Natural killer cell treated with Interleukin-12 subunit alpha and Interleukin-12 subunit beta and Interleukin-15 and Interleukin-18, amount 100 ng/mL, for 72 hours (primary cell): Measurements from ENCODE around the gene LCLAT1. TPM values are rescaled to one million over a fixed set of nuclear protein-coding genes. Genes with fewer than 3 reads are reported as not detected.

ENCODE experiments used
- ATAC-seq, 2 donors: fragments of 150-1000 bp; cut with Tn5 transposase in 1 of 2; sonication (Bioruptor Pico), chemical (Tn5 transposase) in 1 of 2; 2 replicates each; pipeline ENCODE4 v1.10.0; 2021
- DNase-seq: peaks from one replicate; pipeline ENCODE4 v3.0.0; 2022; ENCODE audit warnings: low spot score
- H3K27ac Mint-ChIP-seq, 2 donors: 1 replicate in 1 of 2; 2 replicates in 1 of 2; pipeline ENCODE4 v1.8.0; 2022; ENCODE audit warnings: mixed read lengths in 2 of 2, mild to moderate bottlenecking in 1 of 2, moderate library complexity in 1 of 2
- H3K27me3 Mint-ChIP-seq, 2 donors: 1 replicate in 1 of 2; 2 replicates in 1 of 2; pipeline ENCODE4 v1.8.0; 2022; ENCODE audit warnings: mixed read lengths in 2 of 2
- H3K36me3 Mint-ChIP-seq: one replicate; pipeline ENCODE4 v1.8.0; 2022; ENCODE audit warnings: mixed read lengths
- H3K4me1 Mint-ChIP-seq, 2 donors: 1 replicate in 1 of 2; 2 replicates in 1 of 2; pipeline ENCODE4 v1.8.0; 2022; ENCODE audit warnings: low read depth in 2 of 2, mixed read lengths in 2 of 2, mild to moderate bottlenecking in 1 of 2
- H3K4me3 Mint-ChIP-seq: one replicate; pipeline ENCODE4 v1.8.0; 2022; ENCODE audit warnings: mixed read lengths
- H3K9me3 Mint-ChIP-seq: 2 replicates; pipeline ENCODE4 v1.8.0; 2022; ENCODE audit warnings: mixed read lengths
- total RNA-seq, 2 donors: library from RNA; stranded (reverse); gene quantifications; one replicate each; pipeline ENCODE4 v1.2.3, GENCODE V29; 2022

LCLAT1 gene
- 10 to 100 TPM; 25.5 to 33.1 TPM for total RNA-seq

DNA sequence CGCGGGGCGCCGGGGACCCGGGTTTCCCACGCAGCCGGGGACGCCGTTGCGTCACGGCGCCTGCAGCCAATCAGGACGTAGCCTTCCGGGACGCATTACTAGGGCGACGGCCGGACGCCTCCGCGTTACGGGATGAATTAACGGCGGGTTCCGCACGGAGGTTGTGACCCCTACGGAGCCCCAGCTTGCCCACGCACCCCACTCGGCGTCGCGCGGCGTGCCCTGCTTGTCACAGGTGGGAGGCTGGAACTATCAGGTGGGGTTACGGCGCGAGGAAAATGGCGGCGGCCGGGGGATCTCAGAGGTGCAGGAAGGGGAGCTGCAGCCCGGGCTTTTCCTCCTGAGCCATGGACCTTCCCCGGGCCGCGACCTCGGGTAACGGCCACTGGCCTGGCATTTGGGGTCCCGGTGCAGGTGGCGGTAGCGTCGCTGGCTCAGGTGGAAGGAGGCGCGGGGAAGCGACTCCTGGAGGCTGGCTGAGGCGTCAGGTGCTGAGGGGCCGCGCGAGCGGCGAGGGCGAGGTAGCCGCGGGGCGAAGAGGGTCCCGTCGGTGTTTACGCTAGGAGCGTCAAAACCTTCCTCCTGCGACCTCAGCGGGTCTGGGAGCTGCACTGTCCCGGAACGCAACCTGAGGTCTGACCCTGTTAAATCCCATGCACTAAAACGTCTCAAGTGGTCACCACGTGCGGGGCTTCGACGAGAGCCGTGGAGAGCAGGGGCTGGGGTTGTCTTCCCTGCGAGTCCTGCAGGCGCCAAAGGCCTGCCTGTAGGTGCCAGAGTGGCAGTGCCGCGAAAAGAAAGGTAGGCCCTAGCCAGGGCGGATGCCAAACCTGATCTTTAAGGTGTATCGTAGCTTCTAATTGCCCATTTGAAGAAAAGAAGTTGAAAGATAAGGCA, at the start of gene LCLAT1:
TSS of gene LCLAT1 (plus strand) at position 98 of the 897 bp plus-strand sequence. CDS start 78,345 bp downstream, outside the sequence.
- H3K4me3 Mint-ChIP-seq, result peak within 1 kb of the TSS; percentile 95
- H3K27ac Mint-ChIP-seq, result peak within 1 kb of the TSS; percentile 89 to 97
- no peaks in the 10 kb centered on the region for H3K9me3 Mint-ChIP-seq
- H3K4me1 Mint-ChIP-seq, result peaks cover 35 to 47% of the 10 kb centered on the region in 2 donors
- H3K36me3 Mint-ChIP-seq, result peaks cover 6% of the 10 kb centered on the region
- ATAC-seq (peak; percentile 95 to 97), DNase-seq (peak; percentile 91)
- no peaks in the 10 kb centered on the region for H3K27me3 Mint-ChIP-seq

DNA sequence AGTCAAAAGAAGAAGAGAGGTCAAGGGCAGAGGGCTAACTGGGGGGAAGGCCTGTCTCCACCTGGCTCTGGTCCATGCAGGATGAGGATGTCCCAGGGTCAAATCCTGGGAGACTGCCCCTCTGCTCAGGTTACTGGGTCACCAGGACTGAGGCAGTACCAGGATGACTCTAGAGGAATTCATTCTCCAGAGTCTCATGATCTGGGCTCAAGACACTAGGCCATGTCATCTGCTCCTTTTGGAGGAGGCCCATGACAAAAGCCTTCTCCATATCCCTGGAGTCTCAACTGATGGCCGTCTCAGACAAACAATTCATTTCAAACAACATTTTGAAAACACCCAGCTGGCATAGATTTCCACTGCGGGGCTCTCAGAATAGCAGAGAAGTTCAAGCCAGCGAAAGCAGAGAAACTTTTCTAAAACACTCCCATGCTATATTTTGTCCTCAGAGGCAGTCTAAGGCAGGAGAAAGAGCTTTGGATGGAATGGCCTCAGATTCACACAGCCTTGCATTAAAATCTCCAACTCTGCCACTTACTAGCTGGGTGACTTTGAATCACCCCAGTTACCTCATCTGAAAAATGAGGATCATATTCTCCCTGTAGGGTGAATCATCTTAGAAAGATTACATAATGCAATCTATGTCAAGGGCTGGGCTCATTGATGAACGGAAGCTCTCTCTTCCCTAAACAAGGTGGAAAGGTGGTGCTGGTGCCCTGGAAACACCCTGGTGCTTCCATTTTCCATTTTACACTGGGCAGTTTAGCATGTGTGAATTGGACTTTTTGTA, 48.8 kb upstream of the LCLAT1 start:
- Mint-ChIP-seq H3K4me3 (no peak overlapping the region), H3K36me3 (no peaks in the 10 kb centered on the region), H3K27me3 (peaks cover 0 to 2% of the 10 kb centered on the region in 2 donors), H3K4me1 (peaks cover 0 to 6% of the 10 kb centered on the region in 2 donors), H3K27ac (peak overlapping the region in 1 of 2 donors; percentile 18), H3K9me3 (peaks cover 2% of the 10 kb centered on the region)
- DNase-seq (no peak), ATAC-seq (no peak)

DNA sequence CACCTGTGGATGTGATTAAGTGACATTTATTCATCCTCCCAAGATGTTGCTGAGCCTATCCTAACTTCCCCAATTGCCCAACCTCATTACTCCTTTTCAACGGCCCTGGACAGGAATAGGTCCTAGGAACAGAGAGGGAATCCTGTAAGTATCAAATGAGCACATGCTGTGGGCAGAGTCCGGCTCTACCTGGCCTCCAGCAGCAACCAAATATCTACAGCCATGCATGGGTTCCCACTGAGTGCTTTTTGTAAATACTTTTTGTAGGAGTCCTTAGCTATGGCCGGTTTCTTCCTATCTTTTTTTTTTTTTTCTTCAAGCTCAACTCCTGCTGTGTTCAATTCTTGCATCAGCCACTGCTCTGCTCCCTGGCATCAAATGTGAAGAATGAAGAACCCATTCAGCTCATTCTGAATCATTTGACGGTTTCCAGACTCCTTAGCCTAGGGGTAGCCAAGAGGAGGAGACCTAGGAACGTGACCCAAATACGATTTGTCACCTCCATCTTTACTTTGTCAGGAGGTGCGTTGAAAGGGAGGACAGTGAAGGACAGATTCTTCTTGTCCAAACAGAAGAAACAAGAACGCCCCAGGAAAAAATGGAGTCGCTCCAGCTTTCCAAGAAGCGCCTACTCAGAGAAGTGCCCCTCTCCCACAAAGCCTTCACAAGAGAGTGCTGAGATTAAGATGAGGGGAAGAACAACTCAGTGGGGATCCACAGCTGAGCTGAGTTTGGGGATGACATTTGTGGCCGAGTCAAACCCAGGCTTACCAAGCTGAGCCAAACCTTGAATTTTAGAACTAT, 46.7 kb upstream of the LCLAT1 start:
- Mint-ChIP-seq H3K36me3 (no peaks in the 10 kb centered on the region), H3K4me1 (peaks cover 3 to 12% of the 10 kb centered on the region in 2 donors), H3K27ac (peak overlapping the region in 1 of 2 donors; percentile 77), H3K4me3 (no peak overlapping the region), H3K27me3 (peaks cover 0 to 2% of the 10 kb centered on the region in 2 donors), H3K9me3 (peaks cover 4% of the 10 kb centered on the region)
- no peak for DNase-seq
- ATAC-seq, result no peak

DNA sequence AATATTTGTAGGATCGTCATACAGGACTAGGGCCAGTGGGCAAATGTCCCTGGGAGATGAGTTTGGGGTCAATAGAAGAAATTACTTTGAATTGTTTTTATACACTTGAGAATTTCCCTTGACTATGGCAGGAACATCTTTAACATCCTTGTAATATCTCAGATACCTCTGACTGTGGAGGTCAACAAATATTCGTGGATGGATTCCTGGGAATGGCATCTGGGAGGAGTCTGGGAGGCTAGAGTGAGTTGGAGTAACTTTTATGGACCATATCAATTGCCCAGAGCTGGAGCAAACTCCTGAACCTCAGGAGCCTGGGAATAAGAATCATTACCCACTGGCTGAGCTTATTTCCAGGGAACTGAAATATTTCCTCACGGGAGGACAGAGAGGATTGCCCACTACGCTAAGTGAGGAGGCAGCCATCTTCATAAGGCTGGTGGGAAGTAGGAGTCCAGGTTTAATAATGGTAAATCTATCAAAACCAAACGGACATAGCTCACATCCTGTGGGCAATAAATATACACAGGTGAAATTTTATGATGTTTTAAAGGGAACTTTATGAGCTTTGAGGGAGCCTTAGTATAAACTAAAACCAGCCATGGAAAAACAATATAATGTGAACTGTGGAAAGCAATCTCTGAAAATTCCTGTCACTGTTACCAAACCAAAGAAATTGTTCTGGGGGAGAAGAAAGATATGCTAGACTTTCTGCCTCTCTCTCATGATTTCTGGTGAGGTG, 44.4 kb upstream of the LCLAT1 start:
- Mint-ChIP-seq H3K4me3 (no peak overlapping the region), H3K27me3 (peaks cover 0 to 2% of the 10 kb centered on the region in 2 donors), H3K27ac (no peak overlapping the region), H3K4me1 (peaks cover 6 to 22% of the 10 kb centered on the region in 2 donors), H3K9me3 (peaks cover 5% of the 10 kb centered on the region), H3K36me3 (no peaks in the 10 kb centered on the region)
- ATAC-seq, result no peak
- DNase-seq, result no peak

DNA sequence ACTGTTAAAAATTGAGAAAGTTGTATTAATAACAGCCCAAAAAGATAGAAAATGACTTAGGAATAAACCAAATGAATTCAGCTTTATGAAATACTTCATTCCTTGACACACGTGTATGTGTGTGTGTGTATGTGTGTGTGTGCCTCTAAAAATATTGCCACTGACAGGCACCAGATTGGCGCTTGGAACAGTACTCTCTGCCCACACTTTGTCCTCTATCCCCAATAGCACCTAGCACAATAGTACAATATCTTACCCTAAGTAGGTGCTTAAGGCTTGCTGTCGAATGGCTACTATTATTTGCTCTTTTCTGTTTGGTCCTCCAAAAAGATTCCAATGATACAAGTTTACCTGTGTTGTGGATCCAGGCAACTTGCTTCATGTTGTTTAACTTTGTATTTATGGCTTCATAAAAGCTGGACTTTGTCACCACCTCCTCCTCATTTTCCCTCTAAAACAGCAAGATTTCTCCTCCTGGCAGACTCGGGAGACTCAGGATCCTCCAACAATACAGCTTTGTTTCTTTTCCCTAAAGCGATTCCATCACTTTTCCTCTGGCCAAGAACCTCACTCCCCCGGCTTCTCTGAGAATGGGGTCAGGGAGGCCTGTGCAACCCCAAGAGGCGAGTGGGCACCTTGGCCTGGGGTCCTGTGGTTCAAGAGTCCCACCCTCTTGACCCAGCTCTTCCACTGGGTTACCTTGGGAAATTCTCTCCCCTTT, 43.3 kb upstream of the LCLAT1 start:
- no peak overlapping the region for H3K4me3 Mint-ChIP-seq
- DNase-seq (no peak), ATAC-seq (no peak)
- peaks cover 3% of the 10 kb centered on the region for H3K9me3 Mint-ChIP-seq
- peak overlapping the region in 1 of 2 donors; percentile 86 for H3K27ac Mint-ChIP-seq
- H3K4me1 Mint-ChIP-seq, result peaks cover 6 to 27% of the 10 kb centered on the region in 2 donors
- no peaks in the 10 kb centered on the region for H3K27me3 Mint-ChIP-seq
- H3K36me3 Mint-ChIP-seq, result no peaks in the 10 kb centered on the region

DNA sequence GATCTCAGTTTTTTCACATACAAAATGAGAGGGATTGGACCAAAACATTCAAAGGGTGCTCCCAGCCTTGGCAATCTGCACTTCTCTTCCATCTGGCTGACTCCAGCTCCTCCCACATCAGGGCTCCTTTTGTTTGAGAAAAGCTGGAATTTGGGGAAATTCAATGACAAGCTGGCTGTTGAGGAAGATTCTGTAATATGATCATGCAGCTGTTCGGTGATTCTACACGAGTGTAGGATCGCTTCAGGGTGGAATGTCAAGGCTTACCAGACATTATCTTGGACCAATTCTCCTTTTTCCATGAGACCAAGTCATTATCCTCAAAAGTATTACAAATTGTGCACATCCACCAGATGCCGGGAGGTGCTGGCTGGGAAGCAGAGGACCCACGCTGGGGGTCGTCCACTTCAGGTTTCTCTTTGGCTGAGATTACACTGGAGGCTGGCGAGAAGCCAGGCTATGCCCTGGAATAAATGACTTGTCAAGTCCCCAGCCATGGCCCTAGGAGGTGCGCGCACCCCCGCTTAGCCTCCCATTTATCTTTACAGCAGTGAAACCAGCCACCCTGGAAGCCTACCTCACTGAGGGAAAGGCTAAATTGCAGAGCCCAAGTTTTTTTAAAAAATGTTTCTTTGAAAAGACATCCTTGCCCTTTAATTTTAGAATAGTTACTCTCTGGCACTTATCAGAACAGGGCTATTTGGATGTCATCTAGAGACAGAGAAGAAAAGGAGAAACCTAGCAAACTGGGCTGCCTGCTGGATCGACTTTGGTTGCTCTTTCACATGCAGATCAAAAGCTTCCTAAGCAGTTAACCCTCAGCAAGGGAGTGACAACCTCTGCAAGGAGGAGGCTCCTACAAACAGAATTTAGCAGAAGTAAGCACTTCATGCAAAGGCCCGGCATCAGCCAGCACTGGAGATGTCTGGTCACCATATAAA, 42.5 kb upstream of the LCLAT1 start:
- Mint-ChIP-seq H3K4me3 (no peak overlapping the region), H3K9me3 (peaks cover 3% of the 10 kb centered on the region), H3K4me1 (peaks cover 9 to 29% of the 10 kb centered on the region in 2 donors), H3K36me3 (no peaks in the 10 kb centered on the region), H3K27me3 (no peaks in the 10 kb centered on the region), H3K27ac (peak overlapping the region; percentile 57 to 86)
- ATAC-seq (no peak), DNase-seq (no peak)

DNA sequence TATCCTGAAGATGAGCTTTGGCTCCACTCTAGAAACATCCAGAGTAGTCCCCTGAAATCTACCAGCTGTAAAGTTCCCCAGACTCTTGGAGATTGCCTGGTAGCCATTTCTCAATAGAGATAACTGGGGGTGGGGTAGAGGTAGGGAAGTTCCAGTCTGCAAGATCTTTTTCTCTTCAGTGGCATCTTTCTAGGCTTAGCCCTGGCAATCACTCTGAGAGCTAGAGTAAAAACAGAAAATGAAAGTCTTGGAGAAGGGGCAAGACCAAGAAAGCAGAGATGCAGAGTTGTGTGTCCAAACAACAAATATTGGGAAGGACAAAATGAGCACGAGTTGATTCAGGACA, 41.8 kb upstream of the LCLAT1 start:
- Mint-ChIP-seq H3K4me3 (peak overlapping the region; percentile 34), H3K27ac (peak overlapping the region; percentile 57 to 86), H3K9me3 (peaks cover 3% of the 10 kb centered on the region), H3K36me3 (no peaks in the 10 kb centered on the region), H3K27me3 (no peaks in the 10 kb centered on the region), H3K4me1 (peaks cover 16 to 33% of the 10 kb centered on the region in 2 donors)
- ATAC-seq (peak; percentile 31 to 84), DNase-seq (no peak)

DNA sequence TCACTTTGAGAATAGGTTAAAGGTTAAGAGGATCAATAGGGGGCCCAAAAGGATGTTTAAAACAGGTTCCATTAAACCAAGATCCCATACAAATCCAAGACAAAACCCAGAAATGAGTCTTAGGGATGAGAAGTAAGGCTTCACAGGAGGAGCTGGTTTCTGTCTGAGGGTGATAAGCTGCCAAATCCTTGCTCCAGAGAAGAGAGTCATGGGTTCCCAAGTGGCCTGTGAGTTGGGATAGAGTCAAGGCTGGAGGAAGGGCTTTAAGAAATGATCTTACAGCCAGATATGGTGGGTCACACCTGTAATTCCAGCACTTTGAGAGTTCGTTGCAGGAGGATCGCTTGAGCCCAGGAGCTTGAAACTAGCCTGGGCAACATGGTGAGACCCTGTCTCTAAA, 40.2 kb upstream of the LCLAT1 start:
- ATAC-seq (no peak), DNase-seq (no peak)
- no peaks in the 10 kb centered on the region for H3K27me3 Mint-ChIP-seq
- H3K9me3 Mint-ChIP-seq, result peaks cover 3% of the 10 kb centered on the region
- H3K4me1 Mint-ChIP-seq, result peaks cover 22 to 41% of the 10 kb centered on the region in 2 donors
- H3K36me3 Mint-ChIP-seq, result no peaks in the 10 kb centered on the region
- H3K27ac Mint-ChIP-seq, result peak overlapping the region in 1 of 2 donors; percentile 86
- H3K4me3 Mint-ChIP-seq, result no peak overlapping the region

DNA sequence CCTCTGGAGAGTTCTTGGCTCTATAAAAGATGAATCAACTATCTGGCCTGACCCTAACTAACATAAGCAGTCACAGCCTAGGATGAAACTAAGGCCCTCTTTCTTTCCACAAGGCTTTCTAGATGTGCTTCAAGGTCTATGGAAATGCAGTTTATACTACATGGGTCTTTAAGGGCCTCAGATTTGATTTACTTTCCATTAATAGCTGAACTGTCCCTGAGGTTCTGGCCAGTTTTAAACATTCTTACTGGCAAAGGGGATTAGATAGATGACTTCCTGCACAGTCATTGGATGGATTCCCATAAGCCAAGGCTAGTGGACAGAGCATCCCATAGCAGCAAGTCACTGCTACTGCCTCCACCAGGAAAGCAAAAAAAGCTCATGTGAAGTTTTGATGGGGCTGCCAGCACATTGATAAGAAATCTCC, 38.1 kb upstream of the LCLAT1 start:
- no peaks in the 10 kb centered on the region for H3K36me3 Mint-ChIP-seq
- H3K4me1 Mint-ChIP-seq, result peaks cover 22 to 34% of the 10 kb centered on the region in 2 donors
- H3K4me3 Mint-ChIP-seq, result no peak overlapping the region
- no peak for DNase-seq
- peaks cover 3% of the 10 kb centered on the region for H3K9me3 Mint-ChIP-seq
- peak overlapping the region in 1 of 2 donors; percentile 86 for H3K27ac Mint-ChIP-seq
- H3K27me3 Mint-ChIP-seq, result no peaks in the 10 kb centered on the region
- ATAC-seq, result no peak

DNA sequence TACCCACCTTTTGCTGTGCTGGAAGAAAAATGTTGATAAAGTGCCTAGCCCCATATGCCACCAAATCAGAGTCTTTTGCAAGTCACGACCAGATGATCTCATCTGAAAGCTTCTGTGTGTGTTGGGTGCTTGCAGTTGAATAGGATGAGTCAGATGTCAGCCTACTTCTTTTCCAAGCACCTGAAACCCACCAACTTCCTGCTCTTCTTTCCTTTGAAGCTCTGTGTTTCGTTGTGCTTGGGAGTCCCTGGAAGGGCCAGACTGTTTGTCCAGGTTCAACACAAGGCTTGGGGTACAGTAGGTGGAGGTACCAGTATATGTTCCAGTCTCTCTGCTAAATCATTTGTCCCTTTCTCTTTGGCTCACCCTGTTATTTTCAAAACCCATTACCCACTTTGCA, 36.8 kb upstream of the LCLAT1 start:
- ATAC-seq (no peak), DNase-seq (no peak)
- Mint-ChIP-seq H3K4me1 (peaks cover 20 to 33% of the 10 kb centered on the region in 2 donors), H3K4me3 (no peak overlapping the region), H3K9me3 (peaks cover 3% of the 10 kb centered on the region), H3K27ac (peak overlapping the region in 1 of 2 donors; percentile 37), H3K36me3 (no peaks in the 10 kb centered on the region), H3K27me3 (no peaks in the 10 kb centered on the region)

DNA sequence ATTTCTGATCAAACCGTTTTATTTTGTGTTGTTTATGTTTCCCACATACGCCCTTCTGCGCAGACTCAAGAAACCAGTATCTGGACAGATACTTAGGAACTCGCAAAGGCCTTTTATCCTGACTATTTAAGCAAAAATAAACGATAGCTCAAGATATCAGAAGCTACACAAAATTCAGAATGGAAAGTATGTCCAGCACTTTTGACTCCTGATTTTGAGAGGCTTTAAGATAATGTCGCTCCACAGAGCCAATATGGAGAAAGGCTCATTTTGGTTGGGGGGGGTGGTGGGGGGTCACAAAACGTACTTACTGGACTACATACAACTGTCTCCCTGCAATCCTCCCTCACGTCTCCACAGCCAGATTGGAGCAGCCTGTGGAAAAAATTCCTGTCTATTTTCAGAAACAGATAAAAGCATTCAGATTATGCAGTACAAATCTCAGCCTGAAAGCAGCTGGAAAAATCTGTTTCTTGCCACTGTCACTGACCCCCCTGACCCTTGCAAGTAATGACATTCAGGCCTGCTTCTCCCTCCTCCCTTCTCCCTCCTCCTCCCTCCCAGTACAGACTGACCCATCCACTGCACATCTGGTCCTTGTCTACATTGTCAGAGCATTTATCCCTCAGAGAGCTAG, 34.9 kb upstream of the LCLAT1 start:
- ATAC-seq (no peak), DNase-seq (no peak)
- Mint-ChIP-seq H3K36me3 (no peaks in the 10 kb centered on the region), H3K9me3 (no peaks in the 10 kb centered on the region), H3K4me3 (no peak overlapping the region), H3K27me3 (no peaks in the 10 kb centered on the region), H3K4me1 (peaks cover 15 to 26% of the 10 kb centered on the region in 2 donors), H3K27ac (no peak overlapping the region)
